Activated CD8-positive, alpha-beta memory T cell treated with anti-CD3 and anti-CD28 coated beads for 24 hours (primary cell): Measurements from ENCODE around the gene CYREN.
"Not testable (repeated sequence)": the region's sequence is repeated elsewhere in the genome, so short reads cannot be mapped to it uniquely, and the experiment has no call there.

Experiments used
- DNase-seq: peaks from one replicate; pipeline ENCODE4 v3.0.0-alpha.2; 2020

CYREN gene

DNA sequence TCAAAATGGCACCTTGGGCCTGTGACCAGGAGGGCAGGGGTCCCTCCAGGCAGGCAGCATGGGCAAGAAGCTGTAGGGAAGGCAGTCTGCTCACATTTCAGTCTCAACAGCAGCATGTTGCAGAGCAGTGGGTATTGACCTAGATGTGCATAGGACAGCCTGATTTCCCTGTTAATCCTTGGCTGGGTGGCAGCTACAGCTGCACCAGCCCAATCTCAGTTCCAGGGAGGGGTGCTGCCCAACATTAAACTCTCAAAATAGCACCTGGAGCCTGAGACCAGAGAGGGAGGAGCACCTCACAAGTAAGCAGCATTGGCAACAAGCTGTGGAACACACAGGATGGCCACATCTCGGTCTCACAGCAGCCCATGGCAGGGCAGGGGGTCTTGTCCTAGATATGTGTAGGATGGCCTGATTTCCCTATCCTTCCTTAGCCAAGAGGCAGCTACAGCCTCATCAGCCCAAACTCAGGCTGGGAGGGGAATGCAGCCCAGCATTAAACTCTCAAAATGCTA lies 12.3 kb downstream of the CYREN start:
- no peak for DNase-seq

DNA sequence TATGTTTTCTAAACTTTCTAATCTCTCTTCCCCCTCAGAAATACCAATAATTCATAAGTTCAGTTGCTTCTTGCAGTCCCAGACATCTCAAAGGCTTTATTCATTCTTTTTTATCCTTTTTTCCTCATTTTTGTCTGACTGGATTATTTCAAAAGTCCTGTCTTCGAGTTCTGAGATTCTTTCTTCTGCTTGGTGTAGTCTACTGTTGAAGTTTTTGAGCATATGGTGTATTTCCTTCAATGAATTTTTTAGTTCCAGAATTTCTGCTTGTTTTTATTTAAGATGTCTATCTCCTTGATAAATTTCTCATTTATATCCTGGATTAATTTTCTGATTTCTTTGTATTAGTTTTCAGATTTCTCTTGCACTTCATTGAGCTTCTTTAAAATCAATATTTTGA lies 14.2 kb downstream of the CYREN start:
- DNase-seq: no peak

- DNase-seq: no peak
These were observed 15.8 kb downstream of the CYREN start for GRCh38 chr7:135154734-135155133.

DNA sequence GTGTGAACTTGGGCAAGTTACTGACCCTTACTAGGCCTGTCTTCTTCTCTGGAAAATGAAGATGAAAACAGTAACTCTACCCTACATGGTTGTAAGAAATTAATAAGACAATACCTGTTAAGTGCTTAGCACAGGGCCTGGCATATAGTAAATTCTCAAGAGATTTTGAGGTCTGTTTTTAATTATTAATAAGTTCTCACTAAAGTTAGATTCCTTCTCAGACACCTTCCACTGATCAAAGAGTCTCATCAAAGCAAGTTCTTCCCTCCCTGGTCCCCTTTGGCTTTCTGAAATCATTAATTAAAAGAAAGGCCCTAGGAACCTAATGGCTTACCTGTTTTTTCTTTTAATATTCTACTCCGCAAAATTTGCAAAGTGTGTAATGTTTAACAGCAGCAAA lies 18.1 kb downstream of the CYREN start:
- DNase-seq: no peak

- no peak for DNase-seq
These were observed 19.0 kb downstream of the CYREN start for GRCh38 chr7:135151533-135151932.

DNA sequence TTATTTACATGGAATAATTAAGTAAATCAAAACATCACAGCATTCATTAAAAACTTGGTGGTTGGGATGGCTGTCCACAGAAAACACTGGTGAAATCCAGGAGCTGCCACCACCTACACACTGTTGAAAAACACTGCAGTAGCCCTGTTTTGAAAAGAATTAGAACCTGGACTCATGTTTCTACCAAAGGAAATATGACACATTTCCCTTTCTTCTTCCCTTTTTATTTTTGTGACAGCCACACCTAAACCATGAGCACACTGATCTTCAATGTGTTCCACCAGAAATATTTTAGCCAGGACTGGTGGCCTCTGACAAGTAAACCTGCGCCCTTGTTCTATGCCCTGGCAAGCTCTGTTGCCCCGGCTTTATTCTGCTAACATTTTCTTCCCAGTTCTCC lies 19.4 kb downstream of the CYREN start:
- no peak for DNase-seq

DNA sequence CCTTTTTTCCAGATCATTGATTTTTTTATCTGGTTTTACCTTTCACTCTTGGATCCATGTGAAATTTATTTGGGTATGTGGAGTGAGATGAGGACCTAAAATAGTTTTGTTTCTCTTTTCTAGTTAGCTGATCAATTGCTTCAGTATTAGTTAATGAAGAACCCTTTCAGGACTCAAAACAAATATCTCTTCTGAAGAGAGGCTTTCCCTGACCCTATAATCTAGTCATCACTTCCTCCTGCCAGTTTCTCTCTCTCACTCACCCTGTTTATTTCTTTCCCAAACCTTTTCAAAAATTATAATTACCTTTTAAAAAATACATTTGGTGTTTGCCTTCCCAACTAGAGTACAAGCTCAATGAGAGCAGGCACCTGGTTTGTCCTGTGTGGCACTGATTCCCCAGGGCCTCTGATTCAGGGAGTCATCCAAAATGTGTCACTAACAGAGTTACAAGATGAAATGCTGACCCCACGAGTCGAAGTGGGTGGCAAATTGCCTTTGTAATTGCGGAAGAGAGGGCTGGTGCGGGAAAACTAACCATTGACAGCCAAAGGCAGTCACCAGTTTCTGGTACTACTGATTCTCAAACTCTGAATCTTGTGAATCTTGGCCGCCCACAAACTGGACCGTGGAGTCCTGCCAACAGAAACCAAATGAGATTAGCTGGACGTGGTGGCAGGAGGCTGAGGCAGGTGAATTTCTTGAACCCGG lies 20.3 kb downstream of the CYREN start:
- DNase-seq: no peak

- DNase-seq: peak; percentile 77
These were observed 22.4 kb downstream of the CYREN start, which contains the start of gene TMEM140 for GRCh38 chr7:135147899-135148721. Gene TMEM140 (plus strand): TSS chr7:135148072. CDS start chr7:135164442, 16,370 bp downstream.

- DNase-seq: peak; percentile 59
These were observed 23.1 kb downstream of the CYREN start for GRCh38 chr7:135147341-135147898.

DNA sequence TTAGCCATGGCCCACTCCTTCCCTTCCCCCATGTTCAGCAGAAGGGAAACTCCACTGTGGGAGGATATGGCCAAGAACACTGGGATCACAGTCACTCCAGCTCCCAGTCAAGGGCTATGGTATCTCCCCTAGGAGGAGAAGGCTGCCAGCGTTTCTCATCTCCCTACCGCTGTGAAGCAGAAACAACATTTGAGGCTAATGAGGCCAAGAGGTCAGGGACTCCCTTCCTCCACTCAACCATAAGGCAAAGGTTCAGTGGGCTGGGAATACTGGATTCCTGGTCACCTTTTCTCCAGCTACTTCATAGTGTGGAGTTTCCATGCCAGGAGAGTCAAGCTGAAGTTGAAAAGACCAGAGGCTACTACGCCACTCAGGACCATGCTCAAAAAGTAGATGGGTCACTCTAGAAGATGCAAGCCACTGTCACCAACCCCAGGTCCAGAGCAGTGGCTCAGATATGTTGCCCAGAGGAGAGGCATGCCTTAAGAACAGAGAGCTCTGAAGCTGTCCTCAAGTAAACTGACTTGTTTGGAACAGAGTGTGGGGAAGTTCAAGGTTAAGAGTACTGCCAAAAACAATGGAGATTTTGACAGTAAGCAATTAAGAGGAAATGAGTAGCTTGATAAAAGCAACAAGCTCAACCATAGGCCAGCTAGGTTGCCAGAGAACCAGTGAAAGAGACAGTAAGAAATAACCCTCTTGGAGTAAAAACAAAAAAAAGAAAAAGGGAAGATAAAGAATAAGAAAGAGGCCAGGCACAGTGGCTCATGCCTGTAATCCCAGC lies 26.4 kb downstream of the CYREN start:
- no peak for DNase-seq

DNA sequence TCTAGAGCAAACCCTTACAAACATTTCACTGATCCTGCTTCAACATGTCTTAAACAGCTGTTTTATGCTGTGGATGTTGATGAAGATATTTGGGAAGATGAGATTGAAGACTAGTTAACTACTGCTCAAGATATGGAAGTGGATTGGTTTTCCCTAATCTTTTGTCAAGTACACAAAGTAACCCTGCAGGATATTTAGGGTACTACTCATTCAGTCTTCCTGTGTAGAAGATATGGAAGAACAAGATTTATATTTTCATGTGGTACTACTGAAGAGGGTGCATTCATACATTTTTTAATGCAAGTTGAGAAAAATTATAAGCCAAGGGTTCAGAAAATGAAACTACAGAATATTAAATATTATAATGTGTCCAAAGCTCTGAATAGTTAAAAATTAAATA lies 40.9 kb downstream of the CYREN start:
- no peak for DNase-seq

DNA sequence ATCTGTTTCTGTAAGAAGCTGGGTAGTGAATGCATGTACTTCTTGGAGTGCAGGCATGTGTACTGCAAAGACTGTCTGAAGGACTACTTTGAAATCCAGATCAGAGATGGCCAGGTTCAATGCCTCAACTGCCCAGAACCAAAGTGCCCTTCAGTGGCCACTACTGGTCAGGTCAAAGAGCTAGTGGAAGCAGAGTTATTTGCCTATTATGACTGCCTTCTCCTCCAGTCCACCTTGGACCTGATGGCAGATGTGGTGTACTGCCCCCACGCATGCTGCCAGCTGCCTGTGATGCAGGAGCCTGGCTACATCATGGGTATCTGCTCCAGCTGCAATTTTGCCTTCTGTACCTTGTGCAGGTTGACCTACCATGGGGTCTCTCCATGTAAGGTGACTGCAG lies 41.6 kb downstream of the CYREN start:
- DNase-seq: no peak

- DNase-seq: not testable (repeated sequence)
These were observed 45.9 kb downstream of the CYREN start for GRCh38 chr7:135124631-135125030.

GRCh38 chr7:135121868-135122267 lies 48.6 kb downstream of the CYREN start:
- no peak for DNase-seq

GRCh38 chr7:135117096-135117495 lies 53.4 kb downstream of the CYREN start:
- no peak for DNase-seq
